GM19467 (cell line): ENCODE results near the gene POR.
"Not testable (repeated sequence)": the region's sequence is repeated elsewhere in the genome, so short reads cannot be mapped to it uniquely, and the experiment has no call there.

Source experiments
- ATAC-seq: cut with Tn5 transposase; IDR thresholded peaks from one replicate; pipeline ENCODE4 v1.9.1; 2021; ENCODE audit warnings: mild to moderate bottlenecking, moderate library complexity; ENCODE audit not compliant: unreplicated experiment

The POR gene

DNA sequence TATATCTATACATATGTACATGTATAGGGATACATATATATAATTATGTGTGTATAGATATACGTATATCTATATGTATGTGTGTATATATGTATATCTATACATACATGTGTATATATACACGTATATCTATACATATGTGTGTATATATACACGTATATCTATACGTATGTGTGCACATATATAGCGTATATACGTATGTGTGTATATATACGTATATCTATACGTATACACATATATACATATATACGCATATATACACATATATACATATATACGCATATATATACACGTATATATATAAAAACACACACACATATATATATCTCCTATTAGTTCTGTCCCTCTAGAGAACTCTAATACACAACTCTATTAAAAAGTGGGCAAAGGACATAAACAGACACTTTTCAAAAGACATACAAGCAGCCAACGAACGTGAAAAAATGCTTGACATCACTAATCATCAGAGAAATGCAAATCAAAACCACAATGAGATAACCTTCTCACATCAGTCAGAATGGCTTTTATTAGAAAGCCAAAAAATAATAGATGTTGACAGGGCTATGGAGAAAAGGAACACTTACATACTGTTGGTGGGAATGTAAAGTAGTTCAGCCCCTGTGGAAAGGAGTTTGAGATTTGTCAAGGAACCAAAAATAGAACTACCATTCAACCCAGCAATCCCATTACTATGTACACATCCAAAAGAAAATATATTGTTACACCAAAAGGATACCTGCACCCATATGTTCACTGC, 101.4 kb downstream of the POR start:
- ATAC-seq, result no peak

DNA sequence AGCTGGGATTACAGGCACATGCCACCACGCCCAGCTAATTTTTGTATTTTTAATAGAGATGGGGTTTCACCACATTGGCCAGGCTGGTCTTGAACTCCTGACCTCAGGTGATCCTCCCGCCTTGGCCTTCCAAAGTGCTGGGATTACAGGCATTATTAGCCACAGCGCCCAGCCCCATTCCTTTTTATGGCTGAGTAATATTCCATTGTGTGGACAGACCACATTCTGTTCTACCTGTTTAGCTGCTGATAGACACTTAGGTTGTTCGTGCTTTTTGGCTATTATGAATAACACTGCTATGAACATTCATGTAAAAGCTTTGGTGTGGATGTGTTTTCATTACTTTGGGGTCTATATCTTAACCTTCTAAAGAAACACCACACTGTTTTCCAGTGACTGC, 103.6 kb downstream of the POR start:
- not testable (repeated sequence) for ATAC-seq

DNA sequence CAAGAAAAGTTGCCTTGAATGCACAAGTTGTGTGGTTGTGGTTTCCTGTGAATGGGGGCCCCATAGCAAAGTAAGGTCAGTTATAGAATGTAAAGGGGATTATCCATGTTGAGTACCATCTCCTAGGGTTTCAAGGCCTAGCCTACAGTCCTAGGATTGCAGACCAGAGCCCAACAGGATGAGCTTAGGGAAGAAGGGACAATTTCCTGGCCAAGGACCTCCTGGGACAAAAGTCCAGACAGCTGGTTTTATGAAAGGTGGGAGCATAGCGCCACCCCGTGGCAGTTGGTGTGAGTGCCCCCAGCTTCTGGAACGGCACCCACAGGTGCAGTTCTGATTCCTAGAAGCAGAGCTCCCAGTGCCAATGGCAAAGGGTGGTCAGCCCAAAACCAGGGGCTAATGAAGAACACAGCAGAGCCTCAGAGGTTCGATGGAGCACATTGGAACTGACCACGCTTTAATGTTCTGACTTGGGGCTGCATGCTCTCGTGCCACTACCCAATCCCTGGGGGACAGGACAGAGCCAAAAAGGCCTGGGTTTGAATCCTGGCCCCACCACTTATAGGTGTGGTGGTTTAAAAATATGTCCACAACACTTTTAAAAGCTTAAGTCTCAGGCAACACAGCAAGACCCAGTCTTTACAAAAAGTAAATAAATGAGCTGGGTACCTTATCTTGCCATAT, 105.2 kb downstream of the POR start:
- no peak for ATAC-seq

DNA sequence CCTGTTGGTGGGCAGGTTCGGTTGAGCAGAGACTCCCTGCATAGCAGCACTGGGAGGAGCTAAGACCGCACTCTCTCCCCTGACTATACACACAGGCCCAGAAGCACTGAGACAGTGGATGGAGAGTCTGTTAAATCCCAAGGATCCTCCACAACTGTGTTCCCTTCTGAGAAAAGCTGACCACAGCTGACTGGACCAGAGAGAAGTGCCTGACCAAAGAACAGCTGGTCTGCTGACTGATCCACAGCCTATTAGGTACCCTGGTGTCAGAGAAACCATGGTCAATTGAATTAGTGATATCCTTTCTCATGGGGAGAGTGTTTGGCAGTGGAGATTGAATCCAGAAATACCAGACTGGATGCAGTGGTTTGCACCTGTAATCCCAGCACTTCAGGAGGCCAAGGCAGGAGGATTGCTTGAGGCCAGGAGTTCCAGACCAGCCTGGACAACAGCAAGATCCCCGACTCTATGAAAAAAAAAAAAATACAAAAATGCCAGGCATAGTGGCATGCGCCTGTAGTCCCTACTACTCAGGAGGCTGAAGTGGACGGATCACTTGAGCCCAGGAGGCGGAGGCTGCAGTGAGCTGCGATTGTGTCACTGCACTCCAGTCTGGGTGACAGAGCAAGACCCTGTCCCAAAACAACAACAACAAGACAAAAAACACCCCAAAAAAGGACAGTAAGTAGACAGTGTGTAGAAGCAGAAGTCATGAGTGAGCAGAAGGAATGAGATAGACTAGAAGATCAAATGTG, 107.2 kb downstream of the POR start:
- no peak for ATAC-seq

DNA sequence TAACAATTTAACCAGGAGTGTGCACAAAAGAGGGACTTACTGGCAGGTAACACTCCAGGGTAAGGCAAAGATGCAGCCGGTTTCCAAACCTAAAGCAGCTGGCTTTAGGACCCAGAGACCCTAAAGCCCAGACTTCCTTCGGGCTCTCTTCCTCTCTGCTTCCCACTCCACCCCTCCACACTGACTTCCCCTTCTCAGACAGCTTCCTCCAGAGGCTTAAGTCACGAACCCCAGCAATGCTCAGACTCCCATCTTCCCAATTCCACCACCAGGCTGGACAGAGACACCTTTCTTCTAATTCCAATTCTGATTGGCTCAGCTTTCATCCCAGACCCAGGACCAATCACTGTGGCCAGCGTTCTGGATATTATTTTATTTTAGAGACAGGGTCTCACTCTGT, 108.0 kb downstream of the POR start:
- ATAC-seq, result no peak

DNA sequence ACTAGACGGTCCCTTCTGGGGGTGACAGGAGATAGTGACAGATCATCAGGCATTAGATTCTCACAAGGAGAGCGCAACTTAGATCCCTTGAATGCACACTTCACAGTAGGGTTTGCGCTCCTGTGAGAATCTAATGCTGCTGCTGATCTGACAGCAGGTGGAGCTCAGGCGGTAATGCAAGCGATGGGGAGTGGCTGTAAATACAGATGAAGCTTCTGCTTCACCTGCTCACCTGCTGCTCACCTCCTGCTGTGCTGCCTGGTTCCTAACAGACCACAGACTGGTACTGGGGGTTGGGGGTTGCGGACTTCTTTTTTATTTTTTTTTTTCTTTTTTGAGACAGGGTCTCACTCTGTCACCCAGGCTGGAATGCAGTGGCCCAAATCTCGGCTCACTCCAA, 114.7 kb downstream of the POR start:
- ATAC-seq, result not testable (repeated sequence)

DNA sequence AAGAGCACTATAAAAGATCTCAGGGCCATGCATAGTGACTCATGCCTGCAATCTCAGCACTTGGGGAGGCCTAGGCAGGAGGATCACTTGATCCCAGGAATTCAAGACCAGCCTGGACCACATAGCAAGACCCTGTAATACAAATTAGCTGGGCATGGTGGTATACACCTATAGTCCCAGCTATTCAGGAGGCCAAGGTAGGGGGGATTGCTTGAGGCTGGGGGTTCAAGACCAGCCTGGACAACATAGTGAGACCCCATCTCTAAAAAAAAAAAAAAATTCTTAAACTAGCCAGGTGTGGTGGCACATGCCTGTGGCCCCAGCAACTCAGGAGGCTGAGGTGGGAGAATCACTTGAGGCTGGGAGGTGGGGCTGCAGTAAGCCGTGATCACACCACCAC, 117.0 kb downstream of the POR start:
- no peak for ATAC-seq
